ENCODE data around the gene REEP1.

REEP1 gene

DNA sequence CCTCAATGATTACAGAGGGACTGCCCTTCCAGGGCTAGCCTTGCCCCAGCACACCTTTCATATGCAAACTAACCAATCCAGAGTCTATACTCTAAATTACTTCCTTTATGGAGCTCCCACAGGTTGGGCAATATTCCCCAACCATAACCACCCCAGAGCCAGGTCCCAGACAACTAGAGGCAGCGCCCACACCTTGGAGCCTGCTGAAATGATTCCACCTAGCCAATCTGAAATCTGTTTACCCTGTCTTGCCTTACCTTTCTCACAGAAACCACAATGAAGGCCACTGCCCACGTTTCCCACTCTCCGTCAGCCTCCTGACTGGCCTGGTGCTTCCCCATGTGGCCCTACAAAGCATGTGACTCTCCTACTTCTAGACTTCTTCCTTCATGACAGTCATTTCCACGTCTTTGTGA, 62.0 kb downstream of the REEP1 start (continued):
- TF ChIP-seq EGR2 (tag by site-specific recombination; IDR thresholded peaks at IDR 0.05; ENCODE audit: low read depth) (no peak), ZNF560 (tag by site-specific recombination; IDR thresholded peaks at IDR 0.05; ENCODE audit: borderline replicate concordance) (no peak)

- Histone ChIP-seq H3K27ac (ENCODE audit: extremely low read depth, low read depth, low read length) (no peak overlapping the region), H3K36me3 (ENCODE audit: control insufficient read depth in 2 of 2, insufficient read depth in 1 of 2, low read length in 2 of 2) (no peaks in the 10 kb centered on the region), H3K9me3 (ENCODE audit: control insufficient read depth, insufficient read depth, low read depth, low read length) (no peaks in the 10 kb centered on the region), H3K4me1 (ENCODE audit: control insufficient read depth, insufficient read depth, low read length) (no peaks in the 10 kb centered on the region), H3K4me3 (ENCODE audit: low read depth, low read length) (no peak overlapping the region)
- ChIA-PET POLR2A (no interaction called here), CTCF (interaction anchor here (1.9 kb wide), 1 partner anchor 54 kb away, joined by 5 read pairs; no protein-coding TSS in a partner anchor)
- no peak for TF ChIP-seq ZNF426 (tag by site-specific recombination; IDR thresholded peaks at IDR 0.05)
- no peak for TF ChIP-seq ZNF76 (tag by site-specific recombination; IDR thresholded peaks at IDR 0.05; ENCODE audit: borderline replicate concordance, low read depth)
- no peak for TF ChIP-seq FEZF1 (tag by site-specific recombination; IDR thresholded peaks at IDR 0.05)
- no peak for TF ChIP-seq ZNF654 (tag by site-specific recombination; IDR thresholded peaks at IDR 0.05; ENCODE audit: low read depth)
- TF ChIP-seq ZSCAN23 (tag by site-specific recombination; IDR thresholded peaks at IDR 0.05): no peak
- no peak for TF ChIP-seq ZNF239 (tag by site-specific recombination; IDR thresholded peaks at IDR 0.05)
- TF ChIP-seq TRIM28 (IDR thresholded peaks at IDR 0.05; ENCODE audit: borderline replicate concordance, low read length): no peak
- TF ChIP-seq KLF7 (tag by site-specific recombination; IDR thresholded peaks at IDR 0.05; ENCODE audit: borderline replicate concordance): no peak
- TF ChIP-seq ZNF558 (tag by site-specific recombination; IDR thresholded peaks at IDR 0.05): no peak
- TF ChIP-seq ZFP37 (tag by site-specific recombination; IDR thresholded peaks at IDR 0.05): no peak
- TF ChIP-seq ZNF292 (tag by site-specific recombination; IDR thresholded peaks at IDR 0.05; ENCODE audit: borderline replicate concordance, low read depth): no peak
- no peak for TF ChIP-seq ZNF155 (tag by site-specific recombination; IDR thresholded peaks at IDR 0.05)
- no peak for TF ChIP-seq ZNF670 (tag by site-specific recombination; IDR thresholded peaks at IDR 0.05; ENCODE audit: low read depth)
- no peak for TF ChIP-seq ZFP3 (tag by site-specific recombination; IDR thresholded peaks at IDR 0.05; ENCODE audit: low read depth)
- TF ChIP-seq ZNF140 (tag by site-specific recombination; IDR thresholded peaks at IDR 0.05): no peak
- no peak for TF ChIP-seq ZSCAN30 (tag by site-specific recombination; IDR thresholded peaks at IDR 0.05)
Measured at GRCh38 chr2:86274918-86275275, 62.5 kb downstream of the REEP1 start.

DNA sequence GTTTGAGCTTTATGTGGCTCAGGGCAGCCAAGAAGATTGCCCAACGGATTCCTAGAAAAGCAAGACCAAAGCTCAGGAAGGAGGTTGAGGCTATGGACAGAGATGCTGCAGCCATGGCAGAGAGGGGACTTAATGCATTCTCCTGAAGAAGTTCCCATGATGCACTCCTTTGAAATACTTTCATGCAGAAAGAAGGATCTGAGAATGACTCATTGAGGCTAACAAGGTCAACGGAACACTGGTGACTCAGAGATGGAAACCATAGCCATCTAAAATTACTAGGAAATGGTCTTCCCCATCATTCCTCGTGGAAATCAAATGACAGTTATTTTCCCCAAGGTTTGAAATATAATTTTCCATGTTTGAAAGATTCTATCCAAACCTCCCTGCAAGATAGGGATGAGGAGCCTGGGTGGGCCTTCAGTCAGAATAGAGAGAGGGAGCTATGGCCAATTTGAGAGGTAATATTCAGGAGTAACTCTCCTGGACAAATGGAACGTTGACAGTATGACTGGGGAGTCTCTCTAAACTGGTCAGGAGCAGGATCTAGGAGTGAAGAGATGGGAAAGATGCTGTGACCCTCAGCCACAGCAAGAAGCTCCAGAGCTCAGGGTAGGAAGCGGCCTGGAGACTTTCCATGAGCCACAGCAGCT, 63.0 kb downstream of the REEP1 start:
- Histone ChIP-seq H3K9me3 (ENCODE audit: control insufficient read depth, insufficient read depth, low read depth, low read length) (no peaks in the 10 kb centered on the region), H3K4me1 (ENCODE audit: control insufficient read depth, insufficient read depth, low read length) (no peaks in the 10 kb centered on the region), H3K4me3 (ENCODE audit: low read depth, low read length) (no peak overlapping the region), H3K36me3 (ENCODE audit: control insufficient read depth in 2 of 2, insufficient read depth in 1 of 2, low read length in 2 of 2) (no peaks in the 10 kb centered on the region), H3K27ac (ENCODE audit: extremely low read depth, low read depth, low read length) (no peak overlapping the region)
- CTCF ChIA-PET: interaction anchor here (1.9 kb wide), 1 partner anchor 53 kb away, joined by 5 read pairs; no protein-coding TSS in a partner anchor
- TF ChIP-seq ZNF426 (tag by site-specific recombination; IDR thresholded peaks at IDR 0.05): no peak
- no peak for TF ChIP-seq ZIC2 (tag by site-specific recombination; IDR thresholded peaks at IDR 0.05)
- no peak for TF ChIP-seq SETDB1 (IDR thresholded peaks at IDR 0.05; ENCODE audit: insufficient read length, low read length)
- TF ChIP-seq, protein P1, sequence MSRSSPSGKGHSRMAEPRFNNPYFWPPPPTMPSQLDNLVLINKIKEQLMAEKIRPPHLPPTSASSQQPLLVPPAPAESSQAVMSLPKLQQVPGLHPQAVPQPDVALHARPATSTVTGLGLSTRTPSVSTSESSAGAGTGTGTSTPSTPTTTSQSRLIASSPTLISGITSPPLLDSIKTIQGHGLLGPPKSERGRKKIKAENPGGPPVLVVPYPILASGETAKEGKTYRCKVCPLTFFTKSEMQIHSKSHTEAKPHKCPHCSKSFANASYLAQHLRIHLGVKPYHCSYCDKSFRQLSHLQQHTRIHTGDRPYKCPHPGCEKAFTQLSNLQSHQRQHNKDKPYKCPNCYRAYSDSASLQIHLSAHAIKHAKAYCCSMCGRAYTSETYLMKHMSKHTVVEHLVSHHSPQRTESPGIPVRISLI (tag by site-specific recombination; IDR thresholded peaks at IDR 0.05): no peak
- TF ChIP-seq ZNF239 (tag by site-specific recombination; IDR thresholded peaks at IDR 0.05): no peak
- no peak for TF ChIP-seq ZSCAN4 (tag by site-specific recombination; IDR thresholded peaks at IDR 0.05)
- no peak for TF ChIP-seq ZFP37 (tag by site-specific recombination; IDR thresholded peaks at IDR 0.05)
- POLR2A ChIA-PET: no interaction called here

Data from HEK293 (cell line).